ENCODE measurements around the gene MYL2. TPM values are rescaled to one million over a fixed set of nuclear protein-coding genes. Genes with fewer than 3 reads are reported as not detected.

Gene MYL2
- total RNA-seq, 1 experiment from 2014 or later, result not detected

GRCh38 chr12:110927546-110927945 lies 7.2 kb upstream of the MYL2 start (continued):
- TF ChIP-seq SMAD3 (CRISPR knock-in tag; IDR thresholded peaks at IDR 0.05; ENCODE audit: borderline replicate concordance), result no peak

GRCh38 chr12:110923692-110924334 lies 3.4 kb upstream of the MYL2 start:
- no peak for ATAC-seq
- no peaks in the 10 kb centered on the region for H3K36me3 Mint-ChIP-seq
- ChIA-PET POLR2A (interaction anchor here (0.6 kb wide), 1 partner anchor 218 kb away, joined by 6 read pairs; no protein-coding TSS in a partner anchor), CTCF (interaction anchor here (1.0 kb wide), 1 partner anchor 82 kb away, joined by 4 read pairs; no protein-coding TSS in a partner anchor)
- peaks cover 30% of the 10 kb centered on the region for H3K4me1 Mint-ChIP-seq
- H3K27ac Mint-ChIP-seq, result no peak overlapping the region
- H3K27me3 Mint-ChIP-seq (ENCODE audit: low read depth), result no peaks in the 10 kb centered on the region; the same call in 1 of the 2 replicates
- DNase-seq (ENCODE audit: low spot score), result no peak
- TF ChIP-seq ARID4B (CRISPR knock-in tag; IDR thresholded peaks at IDR 0.05; ENCODE audit: borderline replicate concordance) (no peak), MLX (CRISPR knock-in tag; IDR thresholded peaks at IDR 0.05) (no peak), ATF6 (CRISPR knock-in tag; IDR thresholded peaks at IDR 0.05) (no peak), EMX1 (CRISPR knock-in tag; IDR thresholded peaks at IDR 0.05) (no peak), TEAD1 (CRISPR knock-in tag; IDR thresholded peaks at IDR 0.05) (no peak), TCF7 (CRISPR knock-in tag; IDR thresholded peaks at IDR 0.05; ENCODE audit: low read depth) (no peak), JAZF1 (CRISPR knock-in tag; IDR thresholded peaks at IDR 0.05) (no peak), USF2 (CRISPR knock-in tag; IDR thresholded peaks at IDR 0.05) (no peak), ELF4 (CRISPR knock-in tag; IDR thresholded peaks at IDR 0.05; ENCODE audit: low read depth) (no peak), ZNF219 (CRISPR knock-in tag; IDR thresholded peaks at IDR 0.05; ENCODE audit: borderline replicate concordance) (no peak), PRRX2 (CRISPR knock-in tag; IDR thresholded peaks at IDR 0.05) (no peak), IRF1 (CRISPR knock-in tag; IDR thresholded peaks at IDR 0.05) (no peak), E2F5 (CRISPR knock-in tag; IDR thresholded peaks at IDR 0.05) (no peak), USF1 (CRISPR knock-in tag; IDR thresholded peaks at IDR 0.05) (no peak), ATF1 (CRISPR knock-in tag; IDR thresholded peaks at IDR 0.05) (no peak)
- no peak overlapping the region for H3K4me3 Mint-ChIP-seq
- no peaks in the 10 kb centered on the region for H3K9me3 Mint-ChIP-seq

Data from WTC11 (cell line).